ENCODE measurements around the gene PLXNA2. TPM values are rescaled to one million over a fixed set of nuclear protein-coding genes. Genes with fewer than 3 reads are reported as not detected.

Gene PLXNA2
- total RNA-seq, 1 donor from 2014 or later: 54.8 TPM

DNA sequence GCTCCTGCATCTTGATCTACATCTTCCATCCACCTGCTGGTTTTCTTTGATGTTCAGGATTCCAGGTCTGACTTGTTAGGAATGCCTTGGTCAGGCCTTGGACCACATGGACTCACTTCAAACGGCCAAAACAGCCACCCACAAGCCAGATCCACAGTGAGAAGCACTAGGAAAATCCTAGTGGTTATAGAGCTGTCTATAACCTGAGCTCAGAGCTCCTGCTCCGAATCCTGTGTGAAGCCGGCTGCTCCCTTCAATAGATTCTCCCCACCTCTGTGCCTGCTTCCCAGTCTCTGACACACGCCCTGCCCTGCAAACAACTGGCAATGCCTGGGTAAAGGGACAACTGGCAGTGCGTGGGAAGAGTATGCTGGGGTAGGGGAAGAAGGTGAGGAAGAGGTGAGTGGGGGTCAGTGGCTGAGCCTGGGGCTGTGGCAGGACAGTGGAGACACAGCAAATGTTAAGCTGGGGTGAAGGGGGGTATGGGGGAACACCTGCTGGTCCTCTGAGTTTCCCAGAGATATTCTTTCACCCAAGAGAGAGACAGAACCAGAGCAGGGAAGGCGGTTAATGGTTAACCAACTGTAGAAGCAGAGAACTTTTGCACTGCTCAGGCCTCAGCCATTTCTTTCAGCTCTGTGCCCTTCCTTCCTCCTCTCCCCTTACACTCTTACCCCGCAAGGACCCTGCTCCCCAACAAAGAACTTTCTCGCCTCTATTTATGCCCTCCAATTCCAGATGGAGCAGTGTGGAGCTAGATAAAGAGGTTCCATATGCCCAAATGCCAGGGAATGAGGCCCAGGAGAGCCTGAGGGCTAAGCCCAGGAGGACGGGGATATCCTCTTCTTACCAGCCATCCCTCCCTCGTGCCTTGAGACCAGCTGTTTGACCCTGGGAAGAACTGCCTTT, 4.5 kb downstream of the PLXNA2 start:
- no peak for DNase-seq

- DNase-seq: peak; percentile 80
Measured at GRCh38 chr1:208238710-208239472, 5.3 kb downstream of the PLXNA2 start.

DNA sequence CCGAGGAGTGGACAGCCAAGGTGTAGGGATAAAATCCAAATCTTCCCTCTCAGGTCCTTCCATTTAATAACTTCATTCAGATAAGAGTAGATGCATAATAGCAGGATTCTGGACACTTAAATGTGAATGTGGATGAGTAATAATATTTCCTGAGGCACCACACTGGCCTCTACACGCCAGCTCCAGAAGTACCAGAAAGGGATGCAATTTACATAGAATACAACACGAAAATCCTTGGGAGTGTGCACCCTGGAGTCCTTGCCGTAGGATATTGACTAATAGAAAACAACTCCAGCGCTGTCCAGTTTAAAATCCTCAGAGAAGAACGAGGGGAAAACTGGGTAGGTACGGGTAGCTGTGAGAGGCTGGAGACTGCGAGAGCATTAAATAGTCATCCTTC, 6.9 kb downstream of the PLXNA2 start:
- DNase-seq: peak; percentile 64

GRCh38 chr1:208235982-208236761, 8.0 kb downstream of the PLXNA2 start:
- peak; percentile 82 for DNase-seq

DNA sequence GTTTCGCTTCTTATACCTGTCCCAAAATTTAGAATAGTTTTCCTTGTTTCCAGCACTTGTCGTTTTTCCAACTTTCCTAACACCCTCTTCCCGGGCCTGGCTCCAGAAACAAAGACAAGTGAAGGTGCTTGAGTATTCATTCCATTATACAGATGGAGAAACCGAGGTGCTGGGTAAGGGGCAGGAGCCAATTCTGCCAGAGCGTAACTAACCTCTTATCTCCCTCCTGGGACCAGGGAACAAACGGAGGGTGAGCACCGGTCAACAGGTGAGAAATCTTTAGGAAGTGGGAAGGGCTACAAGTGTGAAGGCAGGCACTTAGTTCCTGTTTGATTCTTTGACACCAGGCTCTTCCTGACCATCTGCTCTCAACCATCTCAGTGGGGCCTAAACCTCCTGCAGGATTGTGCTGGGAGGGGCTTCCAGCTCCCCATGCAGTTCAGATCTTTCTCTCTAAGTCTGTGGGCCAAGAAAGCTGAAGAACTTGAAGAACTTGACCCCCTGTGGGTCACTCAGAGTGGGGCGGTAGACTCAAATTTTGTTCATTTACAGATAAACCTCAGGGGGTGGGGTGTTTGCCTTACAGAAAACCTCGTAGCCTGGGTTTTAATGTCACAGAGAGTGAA, 8.7 kb downstream of the PLXNA2 start:
- no peak for DNase-seq

DNA sequence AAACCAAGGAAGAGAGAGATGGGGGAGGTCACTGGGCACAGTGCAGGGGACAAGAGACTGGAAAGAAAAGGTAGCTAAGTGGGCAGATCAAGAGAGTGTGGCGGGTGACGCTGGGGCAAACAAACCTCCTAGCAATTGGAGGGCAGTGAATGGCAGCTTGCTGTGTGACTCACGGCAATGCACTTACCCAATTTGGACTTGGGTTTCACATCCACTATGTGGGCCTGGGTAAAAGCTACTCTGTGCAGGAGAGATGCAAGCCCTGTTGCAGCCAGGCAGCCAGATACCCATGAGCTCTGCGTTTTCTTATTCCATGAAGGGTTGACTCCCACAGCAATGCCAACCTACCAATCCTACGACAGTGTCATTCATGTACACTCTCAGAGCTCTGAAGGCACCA, 9.5 kb downstream of the PLXNA2 start:
- DNase-seq: no peak

DNA sequence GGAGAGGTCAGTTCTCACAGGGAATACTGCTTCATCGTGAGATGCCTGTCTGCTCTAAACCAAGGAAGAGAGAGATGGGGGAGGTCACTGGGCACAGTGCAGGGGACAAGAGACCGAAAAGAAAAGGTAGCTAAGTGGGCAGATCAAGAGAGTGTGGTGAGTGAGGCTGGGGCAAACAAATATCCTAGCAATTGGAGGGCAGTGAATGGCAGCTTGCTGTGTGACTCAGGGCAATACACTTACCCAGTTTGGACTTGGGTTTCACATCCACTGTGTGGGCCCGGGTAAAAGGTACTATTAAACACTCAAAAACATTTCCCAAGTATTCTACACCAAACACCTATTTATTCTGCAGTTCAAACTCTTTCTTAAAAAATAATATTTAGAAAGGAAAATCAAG, 10.2 kb downstream of the PLXNA2 start:
- DNase-seq: no peak

DNA sequence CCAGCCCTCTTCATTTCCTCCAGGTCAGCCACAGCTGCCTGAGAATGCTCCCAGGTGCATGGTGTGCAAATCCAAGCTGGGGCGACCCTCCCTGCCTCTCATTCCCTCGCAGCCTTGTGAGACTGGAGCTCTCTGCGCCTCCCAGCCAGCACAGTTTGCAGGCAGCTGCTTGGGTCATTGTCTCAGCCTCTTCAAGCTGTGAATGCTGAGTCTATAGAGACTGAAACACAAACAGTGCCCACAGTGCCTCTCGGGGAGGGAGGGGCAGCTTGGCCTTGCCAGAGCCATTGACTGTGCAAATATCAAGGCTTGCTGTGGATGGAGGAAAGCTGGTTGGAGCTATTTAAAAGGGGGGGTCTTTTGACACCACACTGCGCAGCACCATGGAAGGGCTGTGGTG, 10.6 kb downstream of the PLXNA2 start:
- DNase-seq: peak; percentile 51

- DNase-seq: no peak
Measured at GRCh38 chr1:208232662-208233038, 11.5 kb downstream of the PLXNA2 start.

DNA sequence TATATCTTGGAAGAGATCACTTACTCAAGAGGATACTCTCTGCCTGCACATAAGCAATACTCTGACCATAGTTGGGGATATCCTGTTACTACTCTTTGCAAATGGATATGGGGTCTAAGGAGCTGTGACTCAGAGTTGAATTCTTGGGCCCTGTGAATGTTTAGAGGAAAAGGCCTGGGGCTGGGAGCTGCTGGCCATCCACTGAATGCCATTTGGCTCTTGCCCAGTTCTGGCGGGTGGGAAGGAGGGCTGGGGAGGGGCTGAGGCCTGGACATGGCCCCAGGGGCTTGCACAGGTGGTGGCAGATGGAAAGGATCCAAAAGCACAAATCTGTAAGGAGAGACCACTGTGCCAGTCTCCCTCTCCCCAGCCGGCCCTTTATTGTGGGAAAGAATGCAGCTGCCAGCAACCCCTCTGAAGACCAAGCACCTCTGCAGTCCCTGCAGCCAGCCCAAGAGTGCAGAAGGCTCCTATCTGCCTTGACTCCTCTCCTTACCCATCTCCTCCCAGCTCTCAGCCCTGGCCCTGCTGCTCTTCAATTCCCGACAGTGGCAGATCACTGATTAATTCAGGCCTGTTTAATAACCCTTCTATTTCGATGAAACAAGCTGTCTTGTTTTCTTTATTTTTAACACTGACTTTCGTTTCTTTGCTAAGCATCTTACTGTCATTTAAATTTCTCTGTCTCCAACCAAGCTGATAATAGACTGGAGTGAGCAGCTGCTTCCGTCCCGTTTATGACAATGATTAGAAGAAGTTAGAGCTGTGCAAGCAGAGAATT, 12.1 kb downstream of the PLXNA2 start:
- peak; percentile 66 for DNase-seq

- no peak for DNase-seq
Measured at GRCh38 chr1:208230668-208231529, 13.3 kb downstream of the PLXNA2 start.

GRCh38 chr1:208228550-208228949, 15.6 kb downstream of the PLXNA2 start:
- no peak for DNase-seq

GRCh38 chr1:208228026-208228425, 16.2 kb downstream of the PLXNA2 start:
- no peak for DNase-seq

DNA sequence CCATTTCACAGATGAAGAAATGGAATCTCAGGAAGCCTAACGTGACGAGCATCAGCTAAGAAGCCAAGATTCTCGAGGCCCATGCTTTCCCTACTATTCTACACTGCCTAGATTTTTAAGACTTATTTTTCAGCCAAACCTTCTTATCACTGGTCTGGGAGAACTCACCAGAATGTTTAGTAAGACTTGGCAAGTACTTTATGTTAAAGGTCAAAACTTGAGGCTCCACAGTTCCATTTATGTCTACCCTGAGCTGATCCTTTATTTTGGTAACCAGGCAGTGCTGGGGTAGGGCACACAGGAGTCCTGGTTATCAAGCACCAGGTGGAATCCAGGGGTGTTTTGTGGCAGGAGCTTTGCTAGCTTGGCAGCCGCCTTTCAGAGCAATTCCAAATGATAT, 16.8 kb downstream of the PLXNA2 start:
- no peak for DNase-seq

DNA sequence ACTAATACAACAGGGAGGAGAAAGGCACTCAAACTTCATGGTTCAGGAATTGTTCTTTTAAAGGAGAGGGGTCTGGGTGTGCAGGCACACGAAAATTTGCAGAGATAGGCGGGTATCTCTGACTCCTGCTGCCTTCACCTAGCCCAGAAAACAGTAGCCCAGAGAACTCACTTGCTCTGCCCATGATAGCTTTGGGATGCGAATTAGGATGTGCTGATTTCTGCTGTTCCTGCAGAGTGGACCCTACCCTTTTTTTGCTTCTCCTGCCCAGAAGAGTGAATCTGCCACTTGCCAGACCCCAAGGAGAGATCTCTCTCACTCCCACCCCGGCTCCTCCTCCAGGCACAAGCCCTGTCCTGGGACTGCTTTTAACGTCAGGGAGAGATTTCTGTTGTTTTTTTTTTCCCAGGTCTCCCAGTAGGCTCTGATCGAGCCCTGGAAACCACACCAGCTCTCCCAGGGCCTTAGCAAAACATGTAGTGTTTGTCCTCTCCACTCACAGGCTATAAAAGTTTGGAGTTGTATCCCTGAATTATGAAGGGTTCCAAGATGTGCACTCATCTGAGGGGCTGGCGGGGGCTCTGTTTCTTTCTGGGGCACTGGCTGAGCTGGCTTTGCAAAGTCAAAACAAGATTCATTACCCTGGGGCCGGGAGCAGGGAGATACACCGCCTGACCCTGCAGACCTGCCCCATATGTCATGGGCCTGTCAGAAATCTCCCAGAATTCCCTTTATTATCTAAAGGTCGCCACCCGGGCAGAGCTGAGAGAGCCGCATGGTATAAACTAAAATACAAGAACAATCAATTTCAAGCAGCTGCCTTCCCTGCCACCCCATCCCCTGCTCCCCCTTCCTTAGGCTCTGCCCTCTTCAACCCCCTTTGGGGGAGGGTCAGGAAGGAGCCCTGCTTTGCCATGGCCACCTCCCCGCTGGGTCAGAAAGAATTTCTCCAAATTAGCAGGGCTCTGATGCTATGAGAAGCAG, 17.9 kb downstream of the PLXNA2 start:
- DNase-seq: no peak

DNA sequence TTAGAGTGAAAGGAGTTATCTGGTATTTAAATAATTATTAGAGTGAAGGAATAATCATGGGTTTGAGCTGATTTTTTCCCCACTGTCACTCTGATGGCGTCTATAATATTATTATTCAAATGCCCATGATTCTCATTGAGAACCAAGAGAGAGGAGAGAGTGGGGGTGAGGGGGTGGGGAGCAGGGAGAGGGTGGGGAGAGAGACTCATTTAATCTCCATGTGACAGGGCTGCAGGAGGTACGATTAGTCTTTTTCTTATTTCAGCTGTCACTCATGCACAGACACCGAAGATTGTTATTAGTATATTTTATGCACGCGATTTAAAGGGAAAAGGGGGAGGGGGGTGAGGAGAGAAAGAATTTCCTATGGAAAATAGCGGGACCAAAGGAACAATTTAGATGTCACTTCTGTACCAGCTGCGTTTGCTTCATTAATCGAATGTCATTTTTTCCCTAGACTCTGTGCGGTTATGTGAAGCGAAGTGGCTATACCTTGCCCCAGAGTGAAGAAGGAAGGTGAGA, 19.9 kb downstream of the PLXNA2 start:
- DNase-seq: no peak

GRCh38 chr1:208223136-208223535, 21.0 kb downstream of the PLXNA2 start:
- DNase-seq: peak; percentile 68

DNA sequence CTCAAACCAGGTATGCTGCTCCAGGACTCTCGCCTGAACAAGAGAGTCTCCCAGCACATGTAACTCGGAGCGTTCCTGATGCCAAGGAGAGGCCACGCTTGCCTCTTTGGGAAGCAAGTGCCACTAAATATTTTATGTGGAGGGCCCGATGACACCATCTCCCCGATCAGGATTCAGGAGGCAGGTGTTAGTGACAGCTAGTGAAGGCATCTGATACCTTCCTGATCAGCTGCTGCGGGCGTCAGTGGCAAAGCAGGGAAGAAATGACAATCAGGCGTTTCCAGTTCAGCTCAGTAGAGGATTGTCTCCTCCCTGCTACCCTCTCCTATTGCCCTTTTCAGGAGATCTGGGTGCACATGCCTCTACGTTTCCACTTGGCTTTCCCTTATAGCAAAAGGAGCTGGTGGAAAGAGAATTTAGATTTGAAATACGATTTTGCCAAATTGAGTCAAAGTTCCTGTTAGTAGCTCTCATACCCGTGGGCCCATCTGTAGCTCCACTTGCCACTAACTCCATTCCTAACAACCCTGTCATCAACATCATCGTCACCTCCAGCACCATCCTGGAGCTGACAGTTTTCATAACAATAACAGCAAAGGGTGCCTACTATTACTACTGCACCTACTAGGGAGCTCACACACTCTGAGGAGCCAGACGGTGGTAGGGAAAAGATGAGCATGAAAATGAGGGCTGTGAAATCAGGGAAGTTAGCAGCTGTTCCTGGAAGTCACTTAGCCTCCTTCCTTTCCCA, 21.6 kb downstream of the PLXNA2 start:
- DNase-seq: no peak

- no peak for DNase-seq
Measured at GRCh38 chr1:208221291-208221622, 22.9 kb downstream of the PLXNA2 start.

Measured in dermis blood vessel endothelial cell (primary cell).